ENCODE results near the gene REEP6.
"Not testable (repeated sequence)": the region's sequence is repeated elsewhere in the genome, so short reads cannot be mapped to it uniquely, and the experiment has no call there.

Gene REEP6

GRCh38 chr19:1509602-1510441 is 18.8 kb downstream of the REEP6 start:
- DNase-seq: no peak

GRCh38 chr19:1510442-1510806 is 19.4 kb downstream of the REEP6 start:
- DNase-seq: no peak

GRCh38 chr19:1510807-1511206 is 19.8 kb downstream of the REEP6 start:
- DNase-seq: no peak

- DNase-seq: no peak
Measured at GRCh38 chr19:1511318-1512317, 20.6 kb downstream of the REEP6 start.

- peak; percentile 66 for DNase-seq
Measured at GRCh38 chr19:1512671-1513498, 21.9 kb downstream of the REEP6 start, which contains the start of gene ADAMTSL5. ADAMTSL5 (minus strand) TSS chr19:1513019; CDS start chr19:1510943, 2,076 bp downstream.

- DNase-seq: peak; percentile 71
Measured at GRCh38 chr19:1513499-1514294, 22.7 kb downstream of the REEP6 start.

- no peak for DNase-seq
Measured at GRCh38 chr19:1514295-1514661, 23.3 kb downstream of the REEP6 start.

- DNase-seq: no peak
Measured at GRCh38 chr19:1514986-1515721, 24.2 kb downstream of the REEP6 start.

- no peak for DNase-seq
Measured at GRCh38 chr19:1516395-1516753, 25.4 kb downstream of the REEP6 start.

GRCh38 chr19:1518471-1518870 is 27.5 kb downstream of the REEP6 start:
- no peak for DNase-seq

GRCh38 chr19:1519802-1520201 is 28.8 kb downstream of the REEP6 start:
- not testable (repeated sequence) for DNase-seq

GRCh38 chr19:1520203-1520780 is 29.3 kb downstream of the REEP6 start:
- DNase-seq: no peak

- DNase-seq: no peak
Measured at GRCh38 chr19:1521636-1522035, 30.7 kb downstream of the REEP6 start.

- no peak for DNase-seq
Measured at GRCh38 chr19:1522061-1522460, 31.1 kb downstream of the REEP6 start.

GRCh38 chr19:1522838-1523237 is 31.9 kb downstream of the REEP6 start:
- DNase-seq: no peak

- no peak for DNase-seq
Measured at GRCh38 chr19:1523412-1524286, 32.7 kb downstream of the REEP6 start, which contains the start of gene PLK5. PLK5 (plus strand) TSS chr19:1524077; CDS start chr19:1526997, 2,920 bp downstream.

GRCh38 chr19:1524287-1524971 is 33.4 kb downstream of the REEP6 start:
- no peak for DNase-seq

GRCh38 chr19:1524972-1525325 is 34.0 kb downstream of the REEP6 start:
- no peak for DNase-seq

GRCh38 chr19:1525343-1525742 is 34.4 kb downstream of the REEP6 start:
- DNase-seq: no peak

All from stimulated activated CD4-positive, alpha-beta T cell treated with anti-CD3 and anti-CD28 coated beads, Interleukin-4, amount 100 ng/mL, for 1 hour (primary cell).